K562 (cell line): Measurements from ENCODE around the gene B3GALT6. TPM values are rescaled to one million over a fixed set of nuclear protein-coding genes. Genes with fewer than 3 reads are reported as not detected.

ENCODE experiments used
- CBX5 ChIP-seq: IDR thresholded peaks from 2 replicates; pipeline ENCODE4 v1.6.1; 2014; ENCODE audit warnings: low read depth, borderline replicate concordance
- EP300 ChIP-seq: IDR thresholded peaks from 2 replicates; pipeline ENCODE4 v1.6.1; 2012; ENCODE audit warnings: low read length, improper control_type of control experiment
- ETV6 ChIP-seq, 3 experiments: fragments of 150-350 bp in 1 of 3; sonication (generic) in 1 of 3; formaldehyde crosslinking in 1 of 3; IDR thresholded peaks; 2 replicates each; pipeline versions ENCODE4 v1.6.1 to v1.8.0; 2014 to 2022; ENCODE audit warnings: borderline replicate concordance in 2 of 3, low read depth in 2 of 3, antibody characterized with exemption in 1 of 3, low read length in 1 of 3, mild to moderate bottlenecking in 1 of 3, missing genetic modification reagents in 1 of 3
- FOXK1 ChIP-seq: sonication (generic); formaldehyde crosslinking; IDR thresholded peaks from 2 replicates; pipeline ENCODE4 v1.8.0; 2022; ENCODE audit warnings: missing genetic modification reagents, mild to moderate bottlenecking, borderline replicate concordance
- GTF2E2 ChIP-seq: fragments of 200-800 bp; sonication (Bioruptor generic); IDR thresholded peaks from 2 replicates; pipeline ENCODE4 v1.6.1; 2016; ENCODE audit warnings: missing genetic modification characterization, missing compliant biosample characterization
- GTF2F1 ChIP-seq: IDR thresholded peaks from 2 replicates; pipeline ENCODE4 v1.6.1; 2011; ENCODE audit warnings: low read depth, low read length, improper control_type of control experiment
- HDAC3 ChIP-seq: fragments of 450-650 bp; IDR thresholded peaks from 2 replicates; pipeline ENCODE4 v1.6.1; 2018; ENCODE audit warnings: borderline replicate concordance, mild to moderate bottlenecking, moderate library complexity; ENCODE audit not compliant: partially characterized antibody
- IRF9 ChIP-seq: fragments of 450-650 bp; IDR thresholded peaks from 2 replicates; pipeline ENCODE4 v1.6.1; 2016; ENCODE audit warnings: missing biosample characterization, missing genetic modification characterization
- NCOA1 ChIP-seq: fragments of 450-650 bp; IDR thresholded peaks from 2 replicates; pipeline ENCODE4 v1.6.1; 2016; ENCODE audit warnings: low read depth
- NFE2 ChIP-seq: IDR thresholded peaks from 2 replicates; pipeline ENCODE4 v1.6.1; 2014; ENCODE audit warnings: antibody characterized with exemption, low read depth
- STAT5B ChIP-seq: fragments of 250-450 bp; sonication (Bioruptor Pico); IDR thresholded peaks from 2 replicates; pipeline ENCODE4 v1.8.0; 2021; ENCODE audit warnings: mild to moderate bottlenecking, inconsistent platforms
- TBP ChIP-seq: optimal IDR thresholded peaks from 2 replicates; pipeline ENCODE3; 2011; ENCODE audit warnings: low read depth, low read length, improper control_type of control experiment
- TEAD1 ChIP-seq, 2 experiments: fragments of 450-650 bp in 1 of 2; sonication (generic) in 1 of 2; formaldehyde crosslinking; IDR thresholded peaks; 2 replicates each; pipeline versions ENCODE4 v1.4.0 to v1.8.0; 2020 to 2022; ENCODE audit warnings: mild to moderate bottlenecking in 2 of 2, missing genetic modification reagents in 1 of 2
- TRIM28 ChIP-seq: fragments of 450-650 bp; IDR thresholded peaks from 2 replicates; pipeline ENCODE4 v1.6.1; 2017
- XRCC5 ChIP-seq: fragments of 200-400 bp; formaldehyde crosslinking; IDR thresholded peaks from 2 replicates; pipeline ENCODE4 v1.6.1; 2017; ENCODE audit warnings: low read depth, mild to moderate bottlenecking, low read length
- ZBED1 ChIP-seq: IDR thresholded peaks from 2 replicates; pipeline ENCODE4 v1.6.1; 2014
- ZBTB43 ChIP-seq: sonication (generic); formaldehyde crosslinking; IDR thresholded peaks from 2 replicates; pipeline ENCODE4 v1.8.0; 2023; ENCODE audit warnings: mild to moderate bottlenecking, missing genetic modification reagents
- ZKSCAN8 ChIP-seq: fragments of 200-800 bp; sonication (Bioruptor generic); IDR thresholded peaks from 2 replicates; pipeline ENCODE4 v1.6.1; 2016; ENCODE audit warnings: missing genetic modification characterization, missing compliant biosample characterization
- ZNF134 ChIP-seq: fragments of 250-450 bp; sonication (Bioruptor Pico); conservative IDR thresholded peaks from 2 replicates; pipeline ENCODE4 v1.4.0; 2020
- ZNF584 ChIP-seq: fragments of 200-800 bp; sonication (Bioruptor generic); IDR thresholded peaks from 2 replicates; pipeline ENCODE4 v1.6.1; 2016; ENCODE audit warnings: low read depth, mild to moderate bottlenecking, missing genetic modification characterization, missing compliant biosample characterization
- ZNF609 ChIP-seq: sonication (generic); formaldehyde crosslinking; IDR thresholded peaks from 2 replicates; pipeline ENCODE4 v1.8.1; 2023; ENCODE audit warnings: missing genetic modification reagents, mild to moderate bottlenecking, borderline replicate concordance
- ZNF699 ChIP-seq: fragments of 250-450 bp; sonication (Bioruptor Pico); IDR thresholded peaks from 2 replicates; pipeline ENCODE4 v1.8.0; 2021; ENCODE audit warnings: mild to moderate bottlenecking, moderate library complexity; ENCODE audit not compliant: insufficient replicate concordance
- ZNF780A ChIP-seq: fragments of 250-450 bp; sonication (Bioruptor Pico); IDR thresholded peaks from 2 replicates; pipeline ENCODE4 v1.5.0; 2021; ENCODE audit warnings: mild to moderate bottlenecking
- polyA plus RNA-seq, 8 experiments: library from polyadenylated mRNA; depleted of rRNA in 4 of 8; stranded (reverse) in 5 of 8; unstranded in 3 of 8; fragments of >200 nt; fragmentation: Nextera tagmentation in 2 of 8; fragmentation: Illumina TruSeq in 1 of 8; extraction: Ambion mirVana in 2 of 8; extraction: Trizol in 1 of 8; gene quantifications; 2 replicates each; pipeline versions ENCODE4 v1.2.1 to v1.2.3, GENCODE V29; 2011 to 2014; ENCODE audit warnings: inconsistent platforms in 1 of 8, missing spikeins in 1 of 8
- total RNA-seq, 7 experiments: library from RNA; depleted of rRNA in 6 of 7; stranded (reverse); fragments of >200 nt in 6 of 7; fragmentation: Illumina TruSeq in 2 of 7; extraction: Trizol in 2 of 7; gene quantifications; 2 replicates each; pipeline versions ENCODE4 v1.2.1 to v1.2.3, GENCODE V29; 2011 to 2021; ENCODE audit warnings: low replicate concordance in 1 of 7

B3GALT6 gene
- total and polyA plus RNA-seq, 9 of the 15 experiments (the other 6 are each of a cell fraction or from before 2014, with no cell fraction given), result 0.68 to 29.8 (median 9.9) TPM

DNA sequence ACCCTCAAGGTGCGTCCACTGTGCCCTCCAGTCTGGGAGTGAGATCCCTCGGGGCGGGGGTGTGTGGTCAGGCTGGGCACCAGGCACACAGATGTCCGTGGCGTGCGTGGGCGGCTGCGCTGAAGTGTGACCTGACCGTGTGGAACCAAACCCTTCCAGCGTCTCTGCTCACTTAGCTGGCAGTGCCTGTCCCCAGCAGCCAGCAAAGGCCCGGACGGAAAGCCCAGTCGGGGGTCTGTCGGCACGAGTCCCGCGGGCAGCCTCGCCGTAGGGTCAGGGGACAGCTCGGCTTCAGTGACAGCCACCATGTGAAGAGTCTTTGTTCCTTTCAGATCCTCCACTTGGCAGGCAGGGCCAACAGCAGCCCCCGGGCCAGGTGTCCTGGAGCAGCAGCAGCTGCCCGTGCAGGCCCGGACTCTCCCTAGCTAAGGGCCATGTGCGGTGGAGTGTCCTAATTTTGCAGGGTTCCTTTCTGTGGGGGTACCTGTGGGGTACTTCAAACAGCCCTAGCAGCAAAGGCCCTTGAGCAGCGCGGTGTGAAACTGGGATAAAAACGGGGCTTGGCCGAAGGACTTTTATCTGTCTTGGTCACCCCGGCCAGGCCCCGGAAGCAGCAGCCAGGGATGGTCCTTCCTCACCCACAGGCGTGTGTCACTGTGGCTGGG lies 46.8 kb upstream of the B3GALT6 start (continued):
- no peak for TF ChIP-seq ZNF699 (CRISPR knock-in tag)
- no peak for TF ChIP-seq TEAD1 (CRISPR knock-in tag; IDR thresholded peaks at IDR 0.05)
- no peak for TF ChIP-seq XRCC5
- no peak for TF ChIP-seq ZBTB43 (CRISPR knock-in tag)
- no peak for TF ChIP-seq CBX5
- no peak for TF ChIP-seq IRF9 (tag)
- TF ChIP-seq TBP, result peak; percentile 24
- no peak for TF ChIP-seq ZNF609 (CRISPR knock-in tag)
- no peak for TF ChIP-seq ZBED1
- no peak for TF ChIP-seq FOXK1 (CRISPR knock-in tag)
- TF ChIP-seq ZNF584 (CRISPR knock-in tag), result no peak
- TF ChIP-seq HDAC3, result no peak
- no peak for TF ChIP-seq EP300
- TF ChIP-seq NFE2, result no peak
- peak; percentile 46; the same call in 1 of the 2 replicates for TF ChIP-seq TRIM28
- no peak for TF ChIP-seq ZNF780A (CRISPR knock-in tag)
- no peak for TF ChIP-seq STAT5B (CRISPR knock-in tag)
- TF ChIP-seq ZKSCAN8, result no peak
- TF ChIP-seq ZNF134, result no peak
- TF ChIP-seq GTF2E2 (tag), result no peak
- TF ChIP-seq NCOA1, result no peak
- no peak for TF ChIP-seq ETV6 (IDR thresholded peaks at IDR 0.05; ENCODE audit: borderline replicate concordance in 1 of 2, low read depth in 2 of 2, low read length in 1 of 2)
- TF ChIP-seq ETV6 (CRISPR knock-in tag; IDR thresholded peaks at IDR 0.05; ENCODE audit: borderline replicate concordance), result no peak
- TF ChIP-seq GTF2F1, result no peak
